SJCRH30 (cell line): ENCODE results near the gene PYCR2. TPM values are rescaled to one million over a fixed set of nuclear protein-coding genes. Genes with fewer than 3 reads are reported as not detected.

ENCODE experiments used
- DNase-seq, 2 experiments: peaks; one replicate each; pipeline ENCODE4 v3.0.0-alpha.2; 2015 to 2020
- H3K27ac ChIP-seq: fragments of 250-450 bp; sonication (Bioruptor Pico); 2 replicates; pipeline ENCODE4 v1.5.1; 2020; ENCODE audit warnings: mild to moderate bottlenecking, moderate library complexity
- H3K27me3 ChIP-seq: fragments of 250-450 bp; sonication (Bioruptor Pico); 2 replicates; pipeline ENCODE4 v1.5.1; 2020; ENCODE audit warnings: mild to moderate bottlenecking, moderate library complexity
- H3K36me3 ChIP-seq: fragments of 250-450 bp; sonication (Bioruptor Pico); 2 replicates; pipeline ENCODE4 v1.5.1; 2020; ENCODE audit warnings: mild to moderate bottlenecking, moderate library complexity
- H3K4me1 ChIP-seq: fragments of 250-450 bp; sonication (Bioruptor Pico); 2 replicates; pipeline ENCODE4 v1.5.1; 2020; ENCODE audit warnings: mild to moderate bottlenecking, moderate library complexity
- H3K4me3 ChIP-seq: fragments of 250-450 bp; sonication (Bioruptor Pico); 2 replicates; pipeline ENCODE4 v1.5.1; 2020; ENCODE audit warnings: mild to moderate bottlenecking, moderate library complexity
- H3K9me3 ChIP-seq: fragments of 250-450 bp; sonication (Bioruptor Pico); replicated peaks from 2 replicates; pipeline ENCODE4 v1.5.1; 2020; ENCODE audit warnings: mild to moderate bottlenecking, moderate library complexity
- total RNA-seq: library from RNA; depleted of rRNA; stranded (reverse); fragments of >200 nt; shearing (Covaris generic); gene quantifications from 2 replicates; pipeline ENCODE4 v1.2.3, GENCODE V29; 2014; rRNA removed

PYCR2 gene
- total RNA-seq, 1 experiment from 2014 or later, result 51.1 TPM

DNA sequence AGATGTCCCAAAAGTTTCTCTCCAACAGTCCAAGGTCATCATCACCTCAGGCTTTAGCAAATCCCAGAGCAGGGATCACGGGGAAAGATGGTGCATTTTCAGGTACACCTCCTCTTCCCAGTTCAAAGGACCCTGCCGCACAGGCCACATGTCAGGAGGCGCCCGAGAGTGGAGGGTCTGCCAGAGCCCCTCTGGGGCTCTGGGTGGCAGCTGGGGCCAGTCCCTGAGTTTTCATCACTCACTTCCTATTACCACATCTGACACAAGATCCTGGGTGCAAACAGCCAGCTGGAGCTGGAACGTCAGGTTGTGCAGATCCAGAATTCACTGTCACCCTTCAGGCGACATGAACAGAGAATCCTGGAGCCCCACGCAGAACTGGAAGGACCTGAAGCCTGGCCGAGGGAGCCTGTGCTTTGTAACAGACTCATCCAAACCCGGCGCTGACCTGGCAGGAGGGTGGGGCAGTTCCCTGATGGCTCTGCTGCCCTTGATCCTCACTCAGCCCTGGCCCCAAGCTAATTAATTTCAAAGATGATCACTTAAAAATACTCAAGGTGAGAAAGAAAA is 50.7 kb downstream of the PYCR2 start:
- Histone ChIP-seq H3K9me3 (no peaks in the 10 kb centered on the region), H3K4me3 (no peak overlapping the region), H3K27ac (no peak overlapping the region), H3K36me3 (peaks cover 2% of the 10 kb centered on the region; the same call in 1 of the 2 replicates), H3K4me1 (peaks cover 41% of the 10 kb centered on the region), H3K27me3 (no peaks in the 10 kb centered on the region)
- DNase-seq, result no peak

DNA sequence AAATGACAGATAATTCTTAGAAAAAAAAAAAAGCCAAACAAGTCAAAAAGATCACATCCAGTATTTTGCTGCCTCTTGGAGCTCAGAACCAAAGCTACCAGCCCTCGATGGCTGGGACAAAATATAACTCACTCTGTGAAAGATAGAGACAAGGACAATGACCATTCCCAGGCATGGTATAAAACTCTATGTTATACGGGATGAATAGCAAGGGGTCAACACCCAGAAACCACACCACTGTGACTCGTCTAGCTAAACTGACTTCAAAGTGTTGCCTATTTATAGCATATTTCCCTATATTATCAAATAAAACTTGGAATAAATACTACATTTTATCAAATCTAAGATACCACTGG is 52.0 kb downstream of the PYCR2 start:
- H3K4me3 ChIP-seq, result no peak overlapping the region
- no peaks in the 10 kb centered on the region for H3K27me3 ChIP-seq
- DNase-seq, result no peak
- H3K36me3 ChIP-seq, result peaks cover 8% of the 10 kb centered on the region
- no peaks in the 10 kb centered on the region for H3K9me3 ChIP-seq
- peaks cover 29% of the 10 kb centered on the region for H3K4me1 ChIP-seq
- no peak overlapping the region for H3K27ac ChIP-seq

DNA sequence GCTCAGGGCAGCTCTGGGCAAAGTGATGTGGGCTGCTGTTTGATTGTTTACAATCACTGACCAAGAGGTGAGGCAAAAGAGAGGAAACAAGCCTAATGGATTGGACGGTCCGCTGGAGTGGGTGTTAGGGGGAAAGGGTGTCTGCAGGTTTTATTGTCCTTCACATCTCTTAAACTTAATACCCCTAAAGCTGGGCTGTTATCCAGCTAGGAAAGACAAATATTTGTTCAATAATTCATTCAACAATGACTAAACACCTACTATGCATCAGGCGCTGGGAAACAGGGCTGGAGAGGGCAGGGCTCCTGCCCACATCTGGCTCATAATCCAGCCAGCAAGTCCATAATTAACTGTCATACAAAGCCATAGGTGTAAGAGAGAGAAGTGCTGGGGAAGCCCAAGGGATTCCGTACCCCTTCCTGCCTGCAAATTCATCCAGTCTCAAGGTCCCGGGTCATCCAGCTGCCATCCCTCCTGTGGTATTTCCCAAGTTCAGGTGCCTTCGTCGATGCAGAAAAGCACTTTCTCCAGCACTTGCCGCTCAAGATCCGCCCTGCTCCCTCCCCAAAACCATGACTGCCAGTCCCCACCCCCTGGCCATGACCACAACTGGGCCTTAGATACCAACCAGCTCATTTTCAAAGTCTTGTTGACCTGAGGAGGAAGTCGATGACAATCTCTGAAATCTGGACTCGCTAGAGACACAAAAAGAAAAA is 52.5 kb downstream of the PYCR2 start:
- H3K4me3 ChIP-seq, result no peak overlapping the region
- H3K36me3 ChIP-seq, result peaks cover 11% of the 10 kb centered on the region
- no peak overlapping the region for H3K27ac ChIP-seq
- H3K4me1 ChIP-seq, result peaks cover 24% of the 10 kb centered on the region
- no peaks in the 10 kb centered on the region for H3K9me3 ChIP-seq
- no peaks in the 10 kb centered on the region for H3K27me3 ChIP-seq
- DNase-seq, result peak in 1 of 2 experiments; percentile 22

DNA sequence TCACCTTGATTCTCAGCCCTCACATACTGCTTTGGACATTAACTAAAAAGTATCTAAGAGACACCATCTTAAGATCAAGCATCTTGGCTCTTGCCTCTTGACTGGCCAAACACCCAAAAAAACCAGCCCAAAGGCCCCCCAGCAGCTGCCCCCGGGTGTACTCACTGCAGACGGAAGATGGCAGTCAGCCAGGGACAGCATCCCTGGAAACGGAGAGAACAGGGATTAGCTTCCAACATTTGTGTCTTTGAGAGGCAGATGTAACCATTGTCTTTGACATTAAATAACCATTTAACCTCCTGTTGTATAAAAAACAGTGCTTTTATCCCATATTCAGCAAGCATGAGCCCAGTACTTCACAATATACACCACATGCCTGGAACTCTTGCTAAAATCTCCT is 53.1 kb downstream of the PYCR2 start:
- Histone ChIP-seq H3K27ac (no peak overlapping the region), H3K27me3 (no peaks in the 10 kb centered on the region), H3K36me3 (peaks cover 11% of the 10 kb centered on the region), H3K4me3 (no peak overlapping the region), H3K4me1 (peaks cover 19% of the 10 kb centered on the region), H3K9me3 (no peaks in the 10 kb centered on the region)
- DNase-seq, result peak; percentile 60 to 72

Other genes starting within 250 kb of the PYCR2 start
- gene SRP9, start 146.4 kb downstream of the PYCR2 start, total RNA-seq, result 618 and 654 TPM in 2 replicates
- 6.3 and 7.2 TPM in 2 replicates for gene EPHX1, start 114.1 kb downstream of the PYCR2 start, total RNA-seq
- gene TMEM63A, start 41.9 kb downstream of the PYCR2 start, total RNA-seq, result 13.5 and 20.4 TPM in 2 replicates
- 16.7 and 19.4 TPM in 2 replicates for gene LEFTY1, start 35.1 kb downstream of the PYCR2 start, total RNA-seq
- gene LEFTY2, start 17.0 kb upstream of the PYCR2 start, total RNA-seq, result 0.56 and 0.77 TPM in 2 replicates
- gene SDE2, start 75.1 kb upstream of the PYCR2 start, total RNA-seq, result 30.7 and 36.9 TPM in 2 replicates
- 923 and 957 TPM in 2 replicates for gene H3-3A, start 138.5 kb upstream of the PYCR2 start, total RNA-seq